ENCODE results near the gene KLC1.
A peak's percentile ranks its signal among the peaks of the same experiment; 100 is the strongest.
"Not testable (repeated sequence)": the region's sequence is repeated elsewhere in the genome, so short reads cannot be mapped to it uniquely, and the experiment has no call there.

The KLC1 gene

GRCh38 chr14:103628684-103629502, at the start of gene KLC1:
Gene KLC1, plus strand, starts transcription at chr14:103629211. Its CDS starts 25,354 bp downstream, at chr14:103654565.
- Mint-ChIP-seq H3K9me3 (no peaks in the 10 kb centered on the region), H3K27me3 (no peaks in the 10 kb centered on the region), H3K4me1 (ENCODE audit: low read depth) (peaks cover 49% of the 10 kb centered on the region), H3K36me3 (ENCODE audit: low read depth) (peaks cover 21% of the 10 kb centered on the region), H3K4me3 (peak within 1 kb of the TSS; percentile 89), H3K27ac (peak within 1 kb of the TSS; percentile 89)
- DNase-seq: peak; percentile 94

- no peak overlapping the region for H3K4me3 Mint-ChIP-seq
- DNase-seq: no peak
- H3K9me3 Mint-ChIP-seq: no peaks in the 10 kb centered on the region
- no peak overlapping the region for H3K27ac Mint-ChIP-seq
- H3K36me3 Mint-ChIP-seq (ENCODE audit: low read depth): peaks cover 54% of the 10 kb centered on the region
- H3K4me1 Mint-ChIP-seq (ENCODE audit: low read depth): no peaks in the 10 kb centered on the region
- H3K27me3 Mint-ChIP-seq: no peaks in the 10 kb centered on the region
Measured at GRCh38 chr14:103581206-103581605, 47.8 kb upstream of the KLC1 start.

GRCh38 chr14:103581954-103582703, 46.9 kb upstream of the KLC1 start:
- no peak overlapping the region for H3K4me3 Mint-ChIP-seq
- H3K27ac Mint-ChIP-seq: no peak overlapping the region
- H3K27me3 Mint-ChIP-seq: no peaks in the 10 kb centered on the region
- H3K36me3 Mint-ChIP-seq (ENCODE audit: low read depth): peaks cover 49% of the 10 kb centered on the region
- H3K4me1 Mint-ChIP-seq (ENCODE audit: low read depth): no peaks in the 10 kb centered on the region
- DNase-seq: no peak
- H3K9me3 Mint-ChIP-seq: no peaks in the 10 kb centered on the region

GRCh38 chr14:103584326-103584915, 44.6 kb upstream of the KLC1 start:
- no peaks in the 10 kb centered on the region for H3K4me1 Mint-ChIP-seq (ENCODE audit: low read depth)
- H3K36me3 Mint-ChIP-seq (ENCODE audit: low read depth): peaks cover 44% of the 10 kb centered on the region
- H3K27ac Mint-ChIP-seq: no peak overlapping the region
- H3K27me3 Mint-ChIP-seq: no peaks in the 10 kb centered on the region
- no peak overlapping the region for H3K4me3 Mint-ChIP-seq
- DNase-seq: no peak
- H3K9me3 Mint-ChIP-seq: no peaks in the 10 kb centered on the region

GRCh38 chr14:103593577-103593976, 35.4 kb upstream of the KLC1 start:
- Mint-ChIP-seq H3K4me1 (ENCODE audit: low read depth) (peaks cover 7% of the 10 kb centered on the region), H3K36me3 (ENCODE audit: low read depth) (peaks cover 21% of the 10 kb centered on the region), H3K9me3 (no peaks in the 10 kb centered on the region), H3K4me3 (no peak overlapping the region), H3K27ac (peak overlapping the region; percentile 18), H3K27me3 (no peaks in the 10 kb centered on the region)
- no peak for DNase-seq

GRCh38 chr14:103594265-103594664, 34.7 kb upstream of the KLC1 start:
- H3K4me1 Mint-ChIP-seq (ENCODE audit: low read depth): peaks cover 7% of the 10 kb centered on the region
- no peaks in the 10 kb centered on the region for H3K27me3 Mint-ChIP-seq
- no peaks in the 10 kb centered on the region for H3K9me3 Mint-ChIP-seq
- no peak overlapping the region for H3K4me3 Mint-ChIP-seq
- DNase-seq: no peak
- no peak overlapping the region for H3K27ac Mint-ChIP-seq
- H3K36me3 Mint-ChIP-seq (ENCODE audit: low read depth): peaks cover 15% of the 10 kb centered on the region

- H3K27ac Mint-ChIP-seq: peak overlapping the region; percentile 3
- DNase-seq: no peak
Measured at GRCh38 chr14:103597623-103598377, 31.2 kb upstream of the KLC1 start.

GRCh38 chr14:103600503-103600902, 28.5 kb upstream of the KLC1 start:
- H3K4me1 Mint-ChIP-seq (ENCODE audit: low read depth): peaks cover 2% of the 10 kb centered on the region
- no peaks in the 10 kb centered on the region for H3K27me3 Mint-ChIP-seq
- H3K9me3 Mint-ChIP-seq: no peaks in the 10 kb centered on the region
- no peaks in the 10 kb centered on the region for H3K36me3 Mint-ChIP-seq (ENCODE audit: low read depth)
- H3K4me3 Mint-ChIP-seq: no peak overlapping the region
- H3K27ac Mint-ChIP-seq: no peak overlapping the region
- no peak for DNase-seq

More at GRCh38 chr14:103597623-103598377, 31.2 kb upstream of the KLC1 start:
- Mint-ChIP-seq H3K4me3 (no peak overlapping the region), H3K36me3 (ENCODE audit: low read depth) (peaks cover 3% of the 10 kb centered on the region), H3K9me3 (no peaks in the 10 kb centered on the region), H3K4me1 (ENCODE audit: low read depth) (peaks cover 7% of the 10 kb centered on the region), H3K27me3 (no peaks in the 10 kb centered on the region)

GRCh38 chr14:103604620-103605019, 24.4 kb upstream of the KLC1 start:
- no peak overlapping the region for H3K27ac Mint-ChIP-seq
- H3K4me3 Mint-ChIP-seq: no peak overlapping the region

GRCh38 chr14:103606963-103607668, 21.9 kb upstream of the KLC1 start:
- H3K9me3 Mint-ChIP-seq: peaks cover 8% of the 10 kb centered on the region
- H3K27ac Mint-ChIP-seq: peak overlapping the region; percentile 78
- peak; percentile 66 for DNase-seq
- peak overlapping the region; percentile 55 for H3K4me3 Mint-ChIP-seq
- H3K4me1 Mint-ChIP-seq (ENCODE audit: low read depth): peaks cover 18% of the 10 kb centered on the region
- H3K27me3 Mint-ChIP-seq: peaks cover 22% of the 10 kb centered on the region
- no peaks in the 10 kb centered on the region for H3K36me3 Mint-ChIP-seq (ENCODE audit: low read depth)

More at GRCh38 chr14:103604620-103605019, 24.4 kb upstream of the KLC1 start:
- H3K9me3 Mint-ChIP-seq: no peaks in the 10 kb centered on the region
- peaks cover 18% of the 10 kb centered on the region for H3K4me1 Mint-ChIP-seq (ENCODE audit: low read depth)
- no peaks in the 10 kb centered on the region for H3K36me3 Mint-ChIP-seq (ENCODE audit: low read depth)
- H3K27me3 Mint-ChIP-seq: peaks cover 22% of the 10 kb centered on the region
- DNase-seq: no peak

- peaks cover 8% of the 10 kb centered on the region for H3K9me3 Mint-ChIP-seq
Measured at GRCh38 chr14:103607822-103608221, 21.2 kb upstream of the KLC1 start.

GRCh38 chr14:103609081-103609480, 19.9 kb upstream of the KLC1 start:
- not testable (repeated sequence) for H3K9me3 Mint-ChIP-seq; H3K36me3 Mint-ChIP-seq (ENCODE audit: low read depth); H3K4me3 Mint-ChIP-seq; DNase-seq; H3K27ac Mint-ChIP-seq
- peaks cover 18% of the 10 kb centered on the region for H3K4me1 Mint-ChIP-seq (ENCODE audit: low read depth)
- peaks cover 22% of the 10 kb centered on the region for H3K27me3 Mint-ChIP-seq

More at GRCh38 chr14:103607822-103608221, 21.2 kb upstream of the KLC1 start:
- peaks cover 18% of the 10 kb centered on the region for H3K4me1 Mint-ChIP-seq (ENCODE audit: low read depth)
- H3K36me3 Mint-ChIP-seq (ENCODE audit: low read depth): no peaks in the 10 kb centered on the region
- DNase-seq: peak; percentile 36
- H3K27me3 Mint-ChIP-seq: peaks cover 22% of the 10 kb centered on the region
- peak overlapping the region; percentile 78 for H3K27ac Mint-ChIP-seq
- H3K4me3 Mint-ChIP-seq: peak overlapping the region; percentile 55

GRCh38 chr14:103611215-103611614, 17.8 kb upstream of the KLC1 start:
- Mint-ChIP-seq H3K4me3 (no peak overlapping the region), H3K36me3 (ENCODE audit: low read depth) (no peaks in the 10 kb centered on the region), H3K4me1 (ENCODE audit: low read depth) (peaks cover 18% of the 10 kb centered on the region), H3K27me3 (peaks cover 22% of the 10 kb centered on the region), H3K9me3 (peaks cover 8% of the 10 kb centered on the region), H3K27ac (no peak overlapping the region)
- no peak for DNase-seq
